Measurements from ENCODE around the gene MAPRE3.

DNA sequence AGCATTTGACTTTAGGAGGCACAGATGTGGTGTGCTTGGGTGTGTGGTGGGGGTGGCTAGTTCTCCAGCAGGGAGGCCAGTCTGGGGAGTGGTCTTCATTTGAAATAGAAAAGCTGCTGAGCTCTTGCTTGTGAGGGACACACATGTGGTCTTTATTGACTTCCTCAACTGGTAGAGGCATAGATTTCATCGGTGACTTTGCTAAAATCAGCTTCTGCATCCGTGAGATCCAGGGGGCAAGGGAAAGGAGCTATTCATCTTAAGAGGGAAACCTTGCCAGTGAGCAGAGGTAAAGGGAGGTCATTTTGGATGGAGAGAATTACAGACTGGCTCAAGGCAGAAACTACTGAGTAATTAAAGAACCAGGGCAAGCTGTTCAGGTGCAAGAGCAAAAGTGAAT is 4.7 kb downstream of the MAPRE3 start:
- TF ChIP-seq, protein P1, sequence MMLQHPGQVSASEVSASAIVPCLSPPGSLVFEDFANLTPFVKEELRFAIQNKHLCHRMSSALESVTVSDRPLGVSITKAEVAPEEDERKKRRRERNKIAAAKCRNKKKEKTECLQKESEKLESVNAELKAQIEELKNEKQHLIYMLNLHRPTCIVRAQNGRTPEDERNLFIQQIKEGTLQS (CRISPR knock-in tag; conservative IDR thresholded peaks at IDR 0.05): no peak
- TF ChIP-seq NR3C1 (CRISPR knock-in tag; conservative IDR thresholded peaks at IDR 0.05; ENCODE audit: low read depth): no peak
- TF ChIP-seq, protein P2, sequence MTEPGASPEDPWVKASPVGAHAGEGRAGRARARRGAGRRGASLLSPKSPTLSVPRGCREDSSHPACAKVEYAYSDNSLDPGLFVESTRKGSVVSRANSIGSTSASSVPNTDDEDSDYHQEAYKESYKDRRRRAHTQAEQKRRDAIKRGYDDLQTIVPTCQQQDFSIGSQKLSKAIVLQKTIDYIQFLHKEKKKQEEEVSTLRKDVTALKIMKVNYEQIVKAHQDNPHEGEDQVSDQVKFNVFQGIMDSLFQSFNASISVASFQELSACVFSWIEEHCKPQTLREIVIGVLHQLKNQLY (CRISPR knock-in tag; IDR thresholded peaks at IDR 0.05): no peak
- TF ChIP-seq, protein P3, sequence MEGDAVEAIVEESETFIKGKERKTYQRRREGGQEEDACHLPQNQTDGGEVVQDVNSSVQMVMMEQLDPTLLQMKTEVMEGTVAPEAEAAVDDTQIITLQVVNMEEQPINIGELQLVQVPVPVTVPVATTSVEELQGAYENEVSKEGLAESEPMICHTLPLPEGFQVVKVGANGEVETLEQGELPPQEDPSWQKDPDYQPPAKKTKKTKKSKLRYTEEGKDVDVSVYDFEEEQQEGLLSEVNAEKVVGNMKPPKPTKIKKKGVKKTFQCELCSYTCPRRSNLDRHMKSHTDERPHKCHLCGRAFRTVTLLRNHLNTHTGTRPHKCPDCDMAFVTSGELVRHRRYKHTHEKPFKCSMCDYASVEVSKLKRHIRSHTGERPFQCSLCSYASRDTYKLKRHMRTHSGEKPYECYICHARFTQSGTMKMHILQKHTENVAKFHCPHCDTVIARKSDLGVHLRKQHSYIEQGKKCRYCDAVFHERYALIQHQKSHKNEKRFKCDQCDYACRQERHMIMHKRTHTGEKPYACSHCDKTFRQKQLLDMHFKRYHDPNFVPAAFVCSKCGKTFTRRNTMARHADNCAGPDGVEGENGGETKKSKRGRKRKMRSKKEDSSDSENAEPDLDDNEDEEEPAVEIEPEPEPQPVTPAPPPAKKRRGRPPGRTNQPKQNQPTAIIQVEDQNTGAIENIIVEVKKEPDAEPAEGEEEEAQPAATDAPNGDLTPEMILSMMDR (IDR thresholded peaks at IDR 0.05): no peak
- no peak for TF ChIP-seq ATF1 (CRISPR knock-in tag; IDR thresholded peaks at IDR 0.05)
- TF ChIP-seq, protein P4, sequence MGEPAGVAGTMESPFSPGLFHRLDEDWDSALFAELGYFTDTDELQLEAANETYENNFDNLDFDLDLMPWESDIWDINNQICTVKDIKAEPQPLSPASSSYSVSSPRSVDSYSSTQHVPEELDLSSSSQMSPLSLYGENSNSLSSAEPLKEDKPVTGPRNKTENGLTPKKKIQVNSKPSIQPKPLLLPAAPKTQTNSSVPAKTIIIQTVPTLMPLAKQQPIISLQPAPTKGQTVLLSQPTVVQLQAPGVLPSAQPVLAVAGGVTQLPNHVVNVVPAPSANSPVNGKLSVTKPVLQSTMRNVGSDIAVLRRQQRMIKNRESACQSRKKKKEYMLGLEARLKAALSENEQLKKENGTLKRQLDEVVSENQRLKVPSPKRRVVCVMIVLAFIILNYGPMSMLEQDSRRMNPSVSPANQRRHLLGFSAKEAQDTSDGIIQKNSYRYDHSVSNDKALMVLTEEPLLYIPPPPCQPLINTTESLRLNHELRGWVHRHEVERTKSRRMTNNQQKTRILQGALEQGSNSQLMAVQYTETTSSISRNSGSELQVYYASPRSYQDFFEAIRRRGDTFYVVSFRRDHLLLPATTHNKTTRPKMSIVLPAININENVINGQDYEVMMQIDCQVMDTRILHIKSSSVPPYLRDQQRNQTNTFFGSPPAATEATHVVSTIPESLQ (CRISPR knock-in tag; IDR thresholded peaks at IDR 0.05): no peak
- no peak for TF ChIP-seq JUN (CRISPR knock-in tag; IDR thresholded peaks at IDR 0.05)
- no peak for TF ChIP-seq CBFB (CRISPR knock-in tag; IDR thresholded peaks at IDR 0.05; ENCODE audit: low read depth)
- TF ChIP-seq, protein P5, sequence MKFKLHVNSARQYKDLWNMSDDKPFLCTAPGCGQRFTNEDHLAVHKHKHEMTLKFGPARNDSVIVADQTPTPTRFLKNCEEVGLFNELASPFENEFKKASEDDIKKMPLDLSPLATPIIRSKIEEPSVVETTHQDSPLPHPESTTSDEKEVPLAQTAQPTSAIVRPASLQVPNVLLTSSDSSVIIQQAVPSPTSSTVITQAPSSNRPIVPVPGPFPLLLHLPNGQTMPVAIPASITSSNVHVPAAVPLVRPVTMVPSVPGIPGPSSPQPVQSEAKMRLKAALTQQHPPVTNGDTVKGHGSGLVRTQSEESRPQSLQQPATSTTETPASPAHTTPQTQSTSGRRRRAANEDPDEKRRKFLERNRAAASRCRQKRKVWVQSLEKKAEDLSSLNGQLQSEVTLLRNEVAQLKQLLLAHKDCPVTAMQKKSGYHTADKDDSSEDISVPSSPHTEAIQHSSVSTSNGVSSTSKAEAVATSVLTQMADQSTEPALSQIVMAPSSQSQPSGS (CRISPR knock-in tag; IDR thresholded peaks at IDR 0.05; ENCODE audit: borderline replicate concordance, low read depth): no peak
- TF ChIP-seq, protein P6, sequence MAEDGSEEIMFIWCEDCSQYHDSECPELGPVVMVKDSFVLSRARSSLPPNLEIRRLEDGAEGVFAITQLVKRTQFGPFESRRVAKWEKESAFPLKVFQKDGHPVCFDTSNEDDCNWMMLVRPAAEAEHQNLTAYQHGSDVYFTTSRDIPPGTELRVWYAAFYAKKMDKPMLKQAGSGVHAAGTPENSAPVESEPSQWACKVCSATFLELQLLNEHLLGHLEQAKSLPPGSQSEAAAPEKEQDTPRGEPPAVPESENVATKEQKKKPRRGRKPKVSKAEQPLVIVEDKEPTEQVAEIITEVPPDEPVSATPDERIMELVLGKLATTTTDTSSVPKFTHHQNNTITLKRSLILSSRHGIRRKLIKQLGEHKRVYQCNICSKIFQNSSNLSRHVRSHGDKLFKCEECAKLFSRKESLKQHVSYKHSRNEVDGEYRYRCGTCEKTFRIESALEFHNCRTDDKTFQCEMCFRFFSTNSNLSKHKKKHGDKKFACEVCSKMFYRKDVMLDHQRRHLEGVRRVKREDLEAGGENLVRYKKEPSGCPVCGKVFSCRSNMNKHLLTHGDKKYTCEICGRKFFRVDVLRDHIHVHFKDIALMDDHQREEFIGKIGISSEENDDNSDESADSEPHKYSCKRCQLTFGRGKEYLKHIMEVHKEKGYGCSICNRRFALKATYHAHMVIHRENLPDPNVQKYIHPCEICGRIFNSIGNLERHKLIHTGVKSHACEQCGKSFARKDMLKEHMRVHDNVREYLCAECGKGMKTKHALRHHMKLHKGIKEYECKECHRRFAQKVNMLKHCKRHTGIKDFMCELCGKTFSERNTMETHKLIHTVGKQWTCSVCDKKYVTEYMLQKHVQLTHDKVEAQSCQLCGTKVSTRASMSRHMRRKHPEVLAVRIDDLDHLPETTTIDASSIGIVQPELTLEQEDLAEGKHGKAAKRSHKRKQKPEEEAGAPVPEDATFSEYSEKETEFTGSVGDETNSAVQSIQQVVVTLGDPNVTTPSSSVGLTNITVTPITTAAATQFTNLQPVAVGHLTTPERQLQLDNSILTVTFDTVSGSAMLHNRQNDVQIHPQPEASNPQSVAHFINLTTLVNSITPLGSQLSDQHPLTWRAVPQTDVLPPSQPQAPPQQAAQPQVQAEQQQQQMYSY (CRISPR knock-in tag; IDR thresholded peaks at IDR 0.05): no peak
- no peak for TF ChIP-seq ZNF138 (CRISPR knock-in tag; conservative IDR thresholded peaks at IDR 0.05)

Data from WTC11 (cell line).